Vagina (tissue), 2 donors: Measurements from ENCODE around the gene SPHK1.

Source experiments
- POLR2AphosphoS5 ChIP-seq, 2 donors: sonication (generic); formaldehyde crosslinking; IDR thresholded peaks; one replicate each; pipeline ENCODE4 v1.9.0; 2017; ENCODE audit warnings: antibody characterized with exemption in 2 of 2, mild to moderate bottlenecking in 2 of 2, low read depth in 1 of 2; ENCODE audit not compliant: insufficient read depth in 1 of 2
- TF ChIP-seq, protein P1 (sequence below), 3 experiments: fragments of 450-650 bp in 2 of 3; fragments of 200-600 bp in 1 of 3; sonication (generic) in 1 of 3; IDR thresholded peaks; one replicate each; pipeline ENCODE4 v1.5.1; 2017 to 2019; ENCODE audit warnings: antibody characterized with exemption in 3 of 3, mild to moderate bottlenecking in 2 of 3, moderate library complexity in 2 of 3

DNA sequence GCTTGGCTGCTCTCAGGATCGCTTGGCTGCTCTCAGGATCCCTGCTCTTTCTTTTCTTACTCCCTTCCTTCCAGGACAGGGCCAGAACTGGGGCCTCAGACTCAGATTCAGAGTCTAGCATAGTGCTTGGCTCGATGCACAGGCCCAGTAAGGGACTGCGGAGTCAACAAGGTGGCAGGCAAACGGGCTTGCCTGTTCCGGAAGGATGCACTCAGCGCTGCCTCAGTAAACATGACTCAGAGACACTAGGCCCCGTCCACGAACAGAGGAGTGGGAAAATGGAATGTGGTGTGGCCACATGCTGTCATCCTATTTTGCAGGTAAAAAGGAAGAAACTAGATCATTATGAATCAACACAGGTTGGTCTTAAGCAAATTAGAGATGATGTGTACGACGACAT, 9.8 kb downstream of the SPHK1 start:
- TF ChIP-seq, protein P1, sequence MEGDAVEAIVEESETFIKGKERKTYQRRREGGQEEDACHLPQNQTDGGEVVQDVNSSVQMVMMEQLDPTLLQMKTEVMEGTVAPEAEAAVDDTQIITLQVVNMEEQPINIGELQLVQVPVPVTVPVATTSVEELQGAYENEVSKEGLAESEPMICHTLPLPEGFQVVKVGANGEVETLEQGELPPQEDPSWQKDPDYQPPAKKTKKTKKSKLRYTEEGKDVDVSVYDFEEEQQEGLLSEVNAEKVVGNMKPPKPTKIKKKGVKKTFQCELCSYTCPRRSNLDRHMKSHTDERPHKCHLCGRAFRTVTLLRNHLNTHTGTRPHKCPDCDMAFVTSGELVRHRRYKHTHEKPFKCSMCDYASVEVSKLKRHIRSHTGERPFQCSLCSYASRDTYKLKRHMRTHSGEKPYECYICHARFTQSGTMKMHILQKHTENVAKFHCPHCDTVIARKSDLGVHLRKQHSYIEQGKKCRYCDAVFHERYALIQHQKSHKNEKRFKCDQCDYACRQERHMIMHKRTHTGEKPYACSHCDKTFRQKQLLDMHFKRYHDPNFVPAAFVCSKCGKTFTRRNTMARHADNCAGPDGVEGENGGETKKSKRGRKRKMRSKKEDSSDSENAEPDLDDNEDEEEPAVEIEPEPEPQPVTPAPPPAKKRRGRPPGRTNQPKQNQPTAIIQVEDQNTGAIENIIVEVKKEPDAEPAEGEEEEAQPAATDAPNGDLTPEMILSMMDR (IDR thresholded peaks at IDR 0.05) = no peak
- no peak for TF ChIP-seq POLR2AphosphoS5 (IDR thresholded peaks at IDR 0.05; ENCODE audit: insufficient read depth in 1 of 2, low read depth in 1 of 2)
